Kidney epithelial cell (primary cell): ENCODE results near the gene VAV2. TPM values are rescaled to one million over a fixed set of nuclear protein-coding genes. Genes with fewer than 3 reads are reported as not detected.
A peak's percentile ranks its signal among the peaks of the same experiment; 100 is the strongest.

Source experiments
- DNase-seq: peaks from one replicate; pipeline ENCODE4 v3.0.0-alpha.2; 2010; ENCODE audit warnings: low read depth
- H3K27me3 ChIP-seq: 2 replicates; pipeline ENCODE4 v1.6.0; 2011; ENCODE audit warnings: low read length; ENCODE audit not compliant: control insufficient read depth, insufficient read depth
- H3K36me3 ChIP-seq: 2 replicates; pipeline ENCODE4 v1.5.1; 2011; ENCODE audit warnings: low read length; ENCODE audit not compliant: control insufficient read depth, insufficient read depth
- H3K4me3 ChIP-seq: 2 replicates; pipeline ENCODE4 v1.5.1; 2011; ENCODE audit warnings: low read depth, mild to moderate bottlenecking, control low read depth, low read length
- total RNA-seq: library from RNA; depleted of rRNA; stranded (reverse); fragments of >200 nt; gene quantifications from 2 replicates; pipeline ENCODE4 v1.2.3, GENCODE V29; 2015
- TF ChIP-seq, protein P1 (sequence below): IDR thresholded peaks from 2 replicates; pipeline ENCODE4 v1.5.1; 2011; ENCODE audit warnings: mild to moderate bottlenecking, moderate library complexity, low read length, control low read depth, inconsistent platforms; ENCODE audit not compliant: insufficient read depth, poor library complexity, severe bottlenecking

Gene VAV2
- total RNA-seq, 1 donor from 2014 or later, result 37.8 TPM

DNA sequence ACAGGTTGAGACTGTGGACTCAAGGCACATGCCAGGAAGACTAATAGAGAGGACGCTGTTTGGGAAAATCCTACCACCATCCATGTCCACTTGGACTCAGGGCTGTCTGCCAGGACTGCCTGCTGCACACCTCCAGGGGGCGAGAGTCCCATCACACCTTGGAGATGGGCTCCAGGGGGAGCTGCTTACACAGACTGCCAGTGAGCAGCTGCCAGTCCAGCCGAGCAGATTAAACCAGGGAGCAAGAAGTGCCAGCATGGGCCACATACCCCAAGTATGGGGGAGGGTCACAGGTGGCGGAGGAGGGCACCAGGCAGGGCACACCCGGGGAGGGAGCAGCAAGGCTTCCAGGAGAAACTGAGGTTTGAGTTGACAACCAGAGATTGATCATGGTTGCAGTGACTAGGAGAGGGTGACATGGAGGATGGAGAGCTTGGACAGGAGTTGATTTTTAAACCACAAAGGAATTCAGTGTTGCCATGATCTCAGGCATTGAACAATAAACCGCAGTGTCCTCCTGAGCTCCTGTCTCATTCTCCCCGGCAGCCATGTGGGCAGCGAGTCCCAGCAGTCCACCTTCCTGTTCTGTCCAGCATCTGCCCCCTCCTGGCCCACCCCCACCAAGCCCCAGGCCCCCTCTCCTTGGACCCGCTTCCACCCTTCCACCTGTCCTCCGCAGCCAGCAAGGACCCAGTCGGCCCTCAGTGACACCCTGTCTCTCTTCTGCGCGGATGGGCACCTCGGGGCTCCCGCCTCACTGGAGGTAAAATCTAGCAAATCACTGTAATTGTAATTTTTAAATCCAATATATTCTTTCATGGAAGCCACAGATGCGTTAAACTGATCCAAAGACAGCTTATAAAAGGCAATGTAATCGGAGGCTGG, 3.1 kb upstream of the VAV2 start:
- no peaks in the 10 kb centered on the region for H3K36me3 ChIP-seq
- H3K4me3 ChIP-seq, result no peak overlapping the region
- H3K27me3 ChIP-seq, result no peaks in the 10 kb centered on the region
- TF ChIP-seq, protein P1, sequence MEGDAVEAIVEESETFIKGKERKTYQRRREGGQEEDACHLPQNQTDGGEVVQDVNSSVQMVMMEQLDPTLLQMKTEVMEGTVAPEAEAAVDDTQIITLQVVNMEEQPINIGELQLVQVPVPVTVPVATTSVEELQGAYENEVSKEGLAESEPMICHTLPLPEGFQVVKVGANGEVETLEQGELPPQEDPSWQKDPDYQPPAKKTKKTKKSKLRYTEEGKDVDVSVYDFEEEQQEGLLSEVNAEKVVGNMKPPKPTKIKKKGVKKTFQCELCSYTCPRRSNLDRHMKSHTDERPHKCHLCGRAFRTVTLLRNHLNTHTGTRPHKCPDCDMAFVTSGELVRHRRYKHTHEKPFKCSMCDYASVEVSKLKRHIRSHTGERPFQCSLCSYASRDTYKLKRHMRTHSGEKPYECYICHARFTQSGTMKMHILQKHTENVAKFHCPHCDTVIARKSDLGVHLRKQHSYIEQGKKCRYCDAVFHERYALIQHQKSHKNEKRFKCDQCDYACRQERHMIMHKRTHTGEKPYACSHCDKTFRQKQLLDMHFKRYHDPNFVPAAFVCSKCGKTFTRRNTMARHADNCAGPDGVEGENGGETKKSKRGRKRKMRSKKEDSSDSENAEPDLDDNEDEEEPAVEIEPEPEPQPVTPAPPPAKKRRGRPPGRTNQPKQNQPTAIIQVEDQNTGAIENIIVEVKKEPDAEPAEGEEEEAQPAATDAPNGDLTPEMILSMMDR, result peak; percentile 39
- DNase-seq, result no peak

DNA sequence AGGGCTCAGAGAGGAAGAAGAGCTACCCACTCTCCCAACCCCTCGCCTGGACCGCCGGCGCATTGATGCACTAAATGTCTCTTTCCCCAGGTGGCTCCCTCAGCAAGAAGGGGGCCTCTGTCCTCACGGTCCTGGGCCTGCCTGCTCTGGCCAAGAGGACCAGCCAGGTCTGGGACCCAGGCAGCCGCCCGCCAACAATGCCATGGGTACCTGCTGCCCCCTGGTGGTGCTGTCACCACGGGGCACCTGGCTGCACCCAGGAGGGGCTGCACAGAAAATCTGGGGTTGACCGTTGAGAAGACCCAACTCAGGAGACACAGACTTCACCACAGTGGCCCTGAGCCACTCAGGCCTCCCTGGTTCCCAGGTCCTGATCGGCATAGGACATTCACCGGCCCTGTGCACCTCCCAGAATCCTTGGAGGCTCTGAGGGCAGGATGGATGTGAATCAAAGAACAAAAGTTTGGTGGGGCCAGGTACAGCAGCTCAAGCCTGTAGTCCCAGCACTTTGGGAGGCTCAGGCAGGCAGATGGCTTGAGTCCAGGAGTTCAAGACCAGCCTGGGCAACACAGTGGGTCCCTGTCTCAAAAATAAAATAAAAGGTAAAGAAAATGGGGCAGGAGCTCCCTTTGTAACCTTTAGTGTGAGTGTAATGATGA, 2.4 kb upstream of the VAV2 start:
- H3K27me3 ChIP-seq, result no peaks in the 10 kb centered on the region
- H3K4me3 ChIP-seq, result no peak overlapping the region
- TF ChIP-seq, protein P1, result peak; percentile 98
- H3K36me3 ChIP-seq, result no peaks in the 10 kb centered on the region
- DNase-seq, result no peak

DNA sequence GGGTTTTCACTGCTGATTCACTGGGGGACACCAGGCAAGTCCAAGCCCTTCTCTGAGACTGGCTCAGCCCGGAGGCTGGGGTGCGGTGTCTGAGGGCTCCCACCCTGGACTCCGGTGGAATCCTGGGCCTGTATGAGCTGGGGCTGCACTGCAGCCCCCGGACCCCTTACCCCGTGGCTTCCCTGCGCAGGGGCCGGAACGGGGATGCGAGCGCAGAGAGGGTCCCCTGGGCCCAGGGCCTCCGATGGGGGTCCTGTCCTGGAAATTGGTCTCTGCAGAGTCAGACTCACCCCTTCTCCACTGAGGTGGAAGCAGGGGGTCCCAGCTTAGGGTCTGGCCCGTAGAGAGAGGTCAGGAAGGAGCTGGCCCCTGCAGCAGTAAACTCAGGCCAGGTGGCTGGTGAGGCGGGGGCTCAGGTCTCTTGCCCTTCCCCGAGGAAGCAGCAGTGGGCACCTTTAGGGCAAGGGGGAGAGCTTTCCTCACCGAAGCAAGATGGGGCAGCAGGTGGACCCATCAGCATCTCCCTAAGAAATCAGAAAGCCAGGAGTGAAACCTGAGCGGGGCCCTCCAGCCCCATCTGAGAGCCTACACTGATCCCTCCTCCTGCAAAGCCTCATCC, 1.6 kb upstream of the VAV2 start:
- Histone ChIP-seq H3K4me3 (peak overlapping the region; percentile 78), H3K27me3 (no peaks in the 10 kb centered on the region), H3K36me3 (no peaks in the 10 kb centered on the region)
- DNase-seq, result no peak
- TF ChIP-seq, protein P1, result no peak

DNA sequence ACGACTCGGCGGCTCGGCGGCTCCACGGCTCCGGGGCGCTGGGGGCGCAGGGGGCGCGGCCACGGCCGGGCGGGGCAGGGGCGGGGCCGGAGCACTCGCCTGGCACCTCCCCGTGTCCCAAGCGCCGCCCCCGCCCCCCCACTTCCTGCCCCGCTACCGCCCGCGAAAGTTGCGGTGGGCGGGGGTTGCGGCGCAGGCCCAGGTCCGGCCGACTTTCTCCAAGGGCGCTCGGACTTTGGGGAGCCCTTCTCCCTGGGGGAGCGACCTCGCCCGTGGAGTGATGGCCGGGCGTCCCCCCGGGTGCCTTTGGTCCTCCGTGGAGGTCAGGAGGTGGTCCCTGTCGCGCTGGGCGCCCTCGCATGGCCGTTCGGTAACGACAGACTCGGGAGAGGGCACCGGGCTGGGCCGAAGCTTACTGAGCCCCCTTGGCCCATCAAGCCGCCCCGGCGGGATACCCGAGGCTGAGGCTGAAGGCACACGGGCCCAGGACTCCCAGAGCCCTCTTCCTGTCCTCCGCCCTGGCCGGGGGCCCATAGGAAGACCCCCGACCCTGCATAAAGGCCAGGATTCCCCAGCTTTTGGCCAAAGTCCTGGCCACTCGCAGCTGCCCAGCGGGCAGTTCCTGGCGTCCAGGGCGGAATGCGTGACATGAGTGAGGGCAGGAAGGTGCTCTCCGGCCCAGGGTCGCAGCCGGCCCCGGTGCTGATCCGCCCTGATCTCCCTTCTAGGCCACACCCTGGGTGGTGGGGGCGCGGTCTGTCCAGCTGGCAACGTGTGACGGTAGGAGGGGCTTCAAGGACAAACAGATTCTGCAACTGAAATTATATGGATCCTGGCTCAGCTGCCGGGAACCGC, 883 bp upstream of the VAV2 start:
- DNase-seq, result peak; percentile 47
- TF ChIP-seq, protein P1, result peak; percentile 52
- peak overlapping the region; percentile 78 for H3K4me3 ChIP-seq
- no peaks in the 10 kb centered on the region for H3K27me3 ChIP-seq
- H3K36me3 ChIP-seq, result no peaks in the 10 kb centered on the region

DNA sequence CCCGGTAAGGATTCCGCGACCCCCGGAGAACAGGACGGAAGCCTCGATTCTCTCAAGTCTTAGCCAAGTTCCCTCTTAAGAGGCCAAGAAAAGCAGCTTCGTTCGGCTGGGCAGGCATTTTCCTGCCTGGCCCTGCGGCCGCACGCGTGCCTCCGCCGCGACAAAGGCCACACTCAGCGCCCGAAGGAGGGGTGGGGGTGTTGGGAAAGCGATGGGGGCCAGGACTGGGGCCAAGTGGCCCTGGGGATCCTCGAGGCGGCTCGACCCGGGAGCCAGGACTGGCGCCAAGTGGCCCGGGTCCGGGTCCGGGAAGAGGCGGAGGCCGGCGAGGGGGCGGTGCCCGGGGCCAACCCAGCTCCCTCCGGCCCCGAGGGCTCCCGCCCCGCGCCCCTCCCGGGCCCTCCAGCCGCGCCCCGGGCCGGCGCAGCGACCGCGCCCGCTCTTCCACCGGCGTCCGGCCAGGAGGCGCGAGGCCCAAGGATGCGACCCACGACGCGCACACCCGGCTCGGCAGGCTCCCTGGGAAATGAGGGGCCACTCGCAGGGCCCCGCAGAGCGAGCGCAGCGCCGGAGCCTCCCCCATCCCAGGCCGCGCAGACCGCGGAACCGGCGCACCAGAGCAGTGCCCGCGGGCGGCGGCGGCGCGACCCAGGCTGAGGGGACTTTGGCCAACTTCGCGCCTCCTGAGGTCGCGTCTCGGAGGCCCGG, 756 bp downstream of the VAV2 start:
- Histone ChIP-seq H3K4me3 (peak overlapping the region; percentile 78), H3K27me3 (no peaks in the 10 kb centered on the region), H3K36me3 (no peaks in the 10 kb centered on the region)
- no peak for DNase-seq
- TF ChIP-seq, protein P1, result no peak
